GM21390 (cell line): ENCODE measurements around the gene PLD3.
"Not testable (repeated sequence)": the region's sequence is repeated elsewhere in the genome, so short reads cannot be mapped to it uniquely, and the experiment has no call there.

Experiments used
- ATAC-seq: cut with Tn5 transposase; IDR thresholded peaks from one replicate; pipeline ENCODE4 v1.9.1; 2021; ENCODE audit not compliant: unreplicated experiment

PLD3 gene

DNA sequence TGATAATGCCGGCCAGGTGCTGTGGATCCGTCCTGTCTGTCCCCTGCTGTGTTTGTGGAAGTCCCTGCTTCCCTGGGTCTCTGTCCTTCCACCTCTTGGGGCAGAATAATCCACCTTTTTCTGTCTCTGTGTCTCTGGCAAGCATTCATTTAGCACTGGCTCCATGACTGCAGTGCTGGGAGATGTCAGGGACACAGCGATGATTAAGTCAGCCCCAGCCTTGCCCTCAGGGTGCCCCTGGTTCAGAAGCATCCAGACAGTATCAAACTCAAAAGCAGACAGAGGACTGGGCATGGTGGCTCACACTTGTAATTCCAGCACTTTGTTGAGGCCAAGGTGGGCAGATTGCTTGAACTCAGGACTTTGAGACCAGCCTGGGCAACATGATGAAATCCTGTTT lies 40.0 kb downstream of the PLD3 start:
- no peak for ATAC-seq

DNA sequence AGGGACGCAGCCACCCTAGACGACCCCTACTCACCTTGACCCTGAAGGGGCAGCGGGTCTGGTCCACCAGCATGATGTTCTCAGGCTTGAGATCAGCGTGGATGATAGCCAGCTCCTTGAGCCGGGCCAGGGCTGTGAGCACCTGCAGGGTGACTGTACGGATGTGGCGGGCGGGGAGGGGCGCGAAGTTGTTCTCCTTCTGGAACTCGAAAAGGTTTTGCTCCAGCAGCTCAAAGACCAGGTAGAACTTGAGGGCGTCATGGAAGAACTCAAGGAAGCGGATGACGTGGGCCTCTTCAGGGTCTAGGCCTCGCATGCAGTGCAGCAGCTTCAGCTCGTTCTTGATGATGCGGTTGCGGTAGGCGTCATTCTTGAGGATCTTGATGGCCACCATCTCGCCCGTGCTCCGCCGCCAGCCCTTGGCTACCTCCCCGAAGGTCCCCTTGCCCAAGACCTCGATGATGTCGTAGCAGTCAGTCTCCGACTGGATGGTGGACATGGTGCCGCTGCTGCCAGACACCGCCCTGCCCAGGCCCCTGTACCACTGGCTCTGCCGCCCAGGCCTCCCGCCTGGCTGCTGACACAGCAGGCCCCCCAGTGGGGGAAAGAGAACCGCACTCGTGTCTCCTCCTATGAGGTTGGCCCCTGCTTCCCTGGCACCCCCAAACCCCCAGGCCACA lies 41.0 kb downstream of the PLD3 start:
- no peak for ATAC-seq

DNA sequence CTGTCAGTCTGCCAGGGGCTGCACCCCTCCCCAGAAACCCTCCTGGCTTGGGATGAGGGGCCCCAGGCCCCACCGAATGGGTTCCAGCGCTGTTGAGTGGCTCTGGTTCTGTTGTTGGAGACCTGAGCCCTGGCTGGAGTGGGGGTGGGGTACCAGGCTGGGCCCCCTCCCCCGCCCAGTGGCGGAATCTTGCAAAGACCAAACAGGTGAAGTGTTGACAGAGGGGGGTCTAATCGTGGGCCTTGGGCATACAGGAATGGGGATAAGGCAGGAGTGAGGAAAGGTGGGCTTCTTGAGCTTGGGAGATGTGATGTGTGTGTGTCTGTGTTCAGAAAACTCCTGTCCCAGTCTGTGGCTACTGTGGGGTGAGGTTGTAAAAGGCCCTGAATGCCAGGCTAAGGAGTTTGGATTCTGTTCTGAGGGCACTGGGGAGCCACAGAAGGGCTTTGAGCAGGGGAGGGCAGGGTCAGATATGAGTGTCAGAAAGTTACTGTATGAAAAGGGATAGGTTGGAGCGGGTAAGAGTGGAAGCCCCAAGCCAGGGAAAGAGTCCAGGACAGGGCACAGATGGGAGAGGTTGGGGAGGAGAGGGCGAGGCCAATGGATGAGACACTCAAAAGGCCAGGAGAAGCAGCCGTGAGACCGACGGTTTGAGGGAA lies 41.7 kb downstream of the PLD3 start, which contains the start of gene HIPK4:
Gene HIPK4 (minus strand): TSS at position 98 of the 659 bp plus-strand sequence. CDS start 279 bp downstream, outside the sequence.
- no peak for ATAC-seq

DNA sequence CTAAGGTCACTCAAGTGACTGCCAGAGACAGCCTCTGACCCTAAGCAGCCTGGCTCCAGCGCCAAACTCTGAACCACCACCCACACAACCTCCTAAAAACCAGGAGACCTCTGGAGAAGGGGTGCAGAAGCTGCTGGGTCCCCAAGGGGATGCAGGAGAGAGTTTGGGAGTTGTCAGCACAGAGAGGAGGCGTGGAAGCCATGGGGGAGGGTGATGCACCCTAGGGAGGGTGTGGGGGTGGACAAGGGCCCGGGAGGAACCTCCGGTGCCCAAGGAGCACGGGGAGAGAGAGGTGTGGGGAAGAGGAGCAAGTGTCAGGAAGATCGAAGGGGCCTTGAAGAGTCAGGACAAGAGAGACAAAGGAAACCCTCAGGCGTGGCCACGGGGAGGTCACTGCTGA lies 43.6 kb downstream of the PLD3 start:
- ATAC-seq = no peak

DNA sequence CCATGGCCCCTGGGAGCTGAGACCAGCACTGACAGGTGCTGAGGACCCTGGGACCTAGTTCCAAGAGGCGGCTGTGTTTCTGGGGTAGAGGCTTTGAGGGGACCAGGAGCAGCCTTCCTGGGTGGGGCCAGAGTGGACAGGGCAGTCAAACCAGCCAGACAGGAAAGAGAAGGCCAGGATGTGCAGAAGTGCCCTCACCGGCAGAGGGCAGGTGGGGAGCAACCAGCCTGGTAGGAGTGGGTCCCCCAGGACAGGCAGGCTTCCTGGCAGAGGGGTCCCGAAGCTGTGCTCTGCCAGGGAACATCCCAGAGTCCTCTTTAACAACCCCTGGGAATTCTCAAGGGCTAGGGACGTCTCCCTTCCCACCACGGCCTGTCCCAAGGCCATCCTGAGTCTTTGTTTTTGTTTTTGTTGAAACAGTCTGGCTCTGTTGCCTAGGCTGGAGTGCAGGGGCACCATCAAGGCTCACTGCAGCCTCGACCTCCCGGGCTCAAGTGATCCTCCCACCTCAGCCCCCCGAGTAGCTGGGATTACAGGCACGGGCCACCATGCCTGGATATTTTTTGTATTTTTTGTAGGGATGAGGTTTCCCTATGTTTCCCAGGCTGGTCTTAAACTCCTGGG lies 44.5 kb downstream of the PLD3 start:
- ATAC-seq = no peak

DNA sequence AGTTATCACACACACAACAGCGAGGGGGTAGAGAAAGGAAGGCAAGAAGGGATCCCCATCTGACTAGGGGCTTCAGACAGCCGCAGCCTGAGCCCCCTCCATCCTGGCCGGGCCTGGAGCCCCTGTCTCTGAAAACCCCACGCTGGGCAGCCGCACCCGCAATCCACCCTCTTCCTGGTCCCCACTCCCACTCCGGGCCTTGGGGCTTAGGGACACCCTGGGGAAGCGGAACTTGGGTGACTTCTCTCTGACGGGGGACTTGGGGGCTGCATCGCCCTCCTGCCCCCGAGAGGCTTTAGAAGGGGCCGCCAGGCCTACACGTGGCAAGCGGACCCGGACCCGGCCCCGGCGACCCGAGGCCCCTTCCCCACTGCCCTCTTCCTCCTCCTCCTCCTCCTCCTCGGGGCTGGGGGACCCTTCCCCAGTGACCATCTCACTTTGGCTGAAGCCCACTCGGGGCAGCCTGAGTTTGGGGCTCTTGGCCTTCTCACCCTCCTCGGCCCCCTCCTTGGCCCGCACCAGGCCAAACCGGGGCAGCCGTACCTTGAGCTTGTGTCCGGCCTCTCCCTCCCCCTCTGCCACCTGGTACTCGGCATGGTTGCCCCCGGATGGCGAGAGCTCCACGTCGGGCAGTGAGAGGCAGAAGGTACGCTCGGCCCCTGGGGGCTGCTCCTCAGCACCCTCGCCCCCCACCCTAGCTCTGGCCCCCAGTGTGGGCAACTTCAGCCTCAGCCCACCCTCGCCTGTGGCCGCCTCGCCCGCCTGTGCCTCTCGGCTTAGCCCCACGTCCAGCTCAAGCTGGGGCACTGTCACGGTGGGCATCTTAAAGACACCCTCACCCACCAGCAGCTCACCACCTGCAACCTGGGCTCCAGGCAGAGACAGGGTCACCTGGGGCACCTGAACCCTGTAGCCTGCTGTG lies 45.7 kb downstream of the PLD3 start:
- ATAC-seq = no peak

DNA sequence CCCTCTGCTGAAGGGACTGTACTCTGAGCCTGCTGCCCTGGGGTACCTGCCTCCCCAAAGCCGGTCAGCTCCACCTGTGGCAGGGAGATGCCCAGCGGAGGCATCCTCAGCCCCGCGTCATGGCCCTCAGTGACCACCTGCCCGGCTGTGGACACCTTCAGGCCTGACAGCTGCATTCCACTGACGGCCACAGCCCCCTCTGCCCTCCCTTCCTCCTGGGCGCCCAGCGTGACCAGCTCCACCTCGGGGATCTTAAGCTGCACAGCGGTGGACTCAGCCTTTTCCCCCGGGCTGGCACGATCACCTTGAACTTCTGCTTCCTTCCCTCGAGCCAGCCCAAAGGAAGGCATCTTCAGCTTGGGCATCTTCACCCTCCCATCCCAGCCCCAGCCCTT lies 46.3 kb downstream of the PLD3 start:
- ATAC-seq = no peak

DNA sequence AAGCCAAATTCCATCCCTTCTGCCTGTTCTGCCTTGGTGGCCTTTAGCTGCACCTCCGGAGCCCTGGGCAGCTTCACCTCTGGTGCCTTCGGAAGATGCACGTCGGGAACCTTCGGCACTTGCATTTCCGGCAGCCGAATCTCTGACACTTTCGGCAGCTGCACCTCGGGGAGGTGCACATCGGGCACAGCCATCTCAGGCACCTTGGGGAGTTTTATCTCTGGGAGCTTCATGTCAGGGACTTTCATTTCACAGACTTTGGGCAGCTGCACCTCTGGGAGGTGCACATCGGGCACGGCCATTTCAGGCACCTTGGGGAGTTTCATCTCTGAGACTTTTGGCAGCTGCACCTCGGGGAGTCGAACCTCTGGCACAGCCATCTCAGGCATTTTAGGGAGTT lies 47.5 kb downstream of the PLD3 start:
- no peak for ATAC-seq

DNA sequence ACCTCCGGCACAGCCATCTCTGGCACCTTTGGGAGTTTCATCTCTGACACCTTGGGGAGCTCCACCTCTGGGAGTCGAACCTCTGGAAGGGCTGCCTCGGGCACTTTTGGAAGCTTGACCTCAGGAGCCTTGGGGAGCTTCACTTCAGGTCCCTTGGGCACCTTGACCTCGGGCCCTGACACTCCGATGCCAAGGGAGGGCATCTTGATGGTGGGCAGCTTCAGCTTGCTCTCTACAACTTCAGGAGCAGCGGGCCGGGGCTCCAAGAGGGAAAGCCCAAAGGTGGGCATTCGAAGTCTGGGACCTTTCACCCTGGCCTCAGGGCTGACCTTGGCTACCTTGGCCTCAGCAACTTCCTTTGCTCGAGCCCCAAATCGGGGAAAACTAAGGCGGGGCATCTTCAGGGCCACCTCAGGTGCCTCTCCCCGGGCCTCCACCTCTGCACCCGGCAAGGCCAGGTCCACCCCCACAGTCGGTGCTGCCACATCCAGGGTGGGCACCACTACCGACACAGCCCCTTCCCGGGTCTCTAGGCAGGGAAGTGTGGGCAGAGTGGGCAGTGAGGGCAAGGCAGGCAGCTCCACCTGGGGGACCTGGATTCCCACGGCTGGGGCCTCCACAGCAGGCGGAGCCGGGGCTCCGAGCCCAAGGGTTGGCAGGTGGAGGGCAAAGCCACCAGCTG lies 48.5 kb downstream of the PLD3 start:
- ATAC-seq = no peak

DNA sequence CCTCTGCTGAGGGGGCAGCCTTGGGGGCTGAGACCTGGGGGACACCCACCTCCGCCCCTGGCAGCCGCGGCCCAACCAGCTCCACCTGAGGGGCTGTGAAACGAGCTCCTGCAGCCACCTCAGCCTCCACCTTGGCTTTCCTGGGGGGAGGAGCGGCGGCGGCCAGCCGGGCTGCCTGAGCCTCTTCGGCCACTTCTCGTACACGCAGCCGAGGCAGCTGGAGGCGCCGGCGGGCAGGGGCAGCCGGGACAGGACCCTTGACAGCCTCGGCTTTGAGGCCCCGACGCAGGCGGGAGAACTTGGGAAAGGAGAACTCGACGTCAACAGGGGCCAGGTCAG lies 49.0 kb downstream of the PLD3 start:
- no peak for ATAC-seq

DNA sequence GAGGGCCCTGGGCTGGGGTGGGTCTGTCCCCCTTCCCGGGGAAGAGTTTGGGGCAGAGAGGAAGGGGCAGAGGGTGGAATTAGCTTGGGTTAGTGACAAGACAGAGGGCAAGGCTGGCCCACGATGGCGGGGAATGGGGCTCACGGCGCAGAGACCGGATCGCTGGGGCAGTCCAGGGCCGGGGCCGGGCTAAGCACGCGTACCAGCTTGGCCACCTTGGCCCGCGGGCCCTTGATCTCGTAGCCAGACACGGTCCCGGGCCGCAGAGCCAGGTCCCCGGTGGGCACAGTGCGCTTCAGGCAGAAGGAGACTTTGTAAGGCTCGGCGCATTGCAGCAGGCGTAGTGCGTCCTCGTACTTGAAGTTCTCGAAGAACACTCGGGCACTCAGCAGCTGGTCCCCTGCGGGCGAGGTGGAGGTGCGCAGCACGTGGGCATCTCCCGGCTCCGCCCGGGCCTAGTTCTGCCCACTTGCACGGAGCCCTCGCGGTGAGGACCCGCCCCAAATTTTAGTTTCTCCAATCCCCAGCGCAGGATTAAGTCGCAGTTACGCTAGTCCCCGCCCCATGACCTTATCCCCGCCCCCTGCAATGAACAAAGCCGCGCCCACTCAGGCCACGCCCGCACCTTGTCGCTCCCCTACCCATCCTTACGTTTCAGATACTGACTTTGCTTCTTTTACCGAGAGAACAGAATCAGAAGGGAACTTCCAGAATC lies 50.1 kb downstream of the PLD3 start:
- ATAC-seq = no peak

DNA sequence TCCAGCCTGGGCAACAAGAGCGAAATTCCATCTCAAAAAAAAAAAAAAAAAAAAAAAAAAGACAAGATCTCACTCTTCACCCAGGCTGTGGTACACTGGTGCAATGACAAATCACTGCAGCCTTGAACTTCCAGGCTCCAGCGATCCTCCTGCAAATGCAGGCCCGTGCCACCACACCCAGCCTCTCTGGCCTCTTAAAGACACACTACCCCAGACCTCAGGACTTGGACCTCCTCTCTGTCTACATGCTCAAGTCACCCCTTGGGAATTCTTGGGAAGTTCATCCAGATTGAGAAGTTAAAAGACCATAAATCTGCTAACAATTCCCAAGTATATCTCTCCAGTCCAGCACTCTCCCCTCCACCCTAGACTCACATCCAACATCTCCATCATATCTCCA lies 52.1 kb downstream of the PLD3 start:
- ATAC-seq = no peak

DNA sequence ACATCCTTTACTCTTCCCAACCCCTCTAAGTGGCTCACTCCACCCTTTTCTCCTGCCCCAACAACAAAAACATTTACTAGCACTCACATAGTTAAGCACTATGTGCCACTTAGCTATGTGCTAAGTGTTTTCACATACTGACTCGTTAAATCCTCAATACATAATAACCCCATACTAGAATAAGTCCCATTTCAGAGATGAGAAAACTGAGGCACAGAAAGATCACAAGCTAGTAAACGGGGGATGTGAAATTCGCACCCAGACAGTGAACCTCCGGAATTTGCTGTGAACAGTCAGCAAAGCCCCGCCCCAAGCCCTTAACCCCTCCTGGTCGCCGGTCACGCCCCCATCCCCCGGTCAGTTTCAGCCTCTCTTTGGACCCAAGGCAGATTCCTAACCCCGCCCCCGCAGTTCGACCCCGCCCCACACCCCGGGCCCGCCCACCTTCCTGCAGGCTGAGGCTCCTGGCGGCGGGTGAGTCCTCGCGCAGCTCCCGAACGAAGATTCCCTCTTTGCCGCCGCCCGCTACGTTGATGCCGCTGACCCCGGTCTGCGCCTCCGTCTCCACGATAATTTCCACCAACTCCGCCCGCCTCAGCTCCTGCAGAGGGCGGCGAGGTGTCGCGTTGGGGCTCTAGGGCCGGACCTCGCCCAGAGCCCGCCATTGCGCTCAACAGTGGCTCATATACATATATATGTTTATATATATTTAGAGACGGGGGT lies 54.9 kb downstream of the PLD3 start:
- peak; percentile 55 for ATAC-seq

DNA sequence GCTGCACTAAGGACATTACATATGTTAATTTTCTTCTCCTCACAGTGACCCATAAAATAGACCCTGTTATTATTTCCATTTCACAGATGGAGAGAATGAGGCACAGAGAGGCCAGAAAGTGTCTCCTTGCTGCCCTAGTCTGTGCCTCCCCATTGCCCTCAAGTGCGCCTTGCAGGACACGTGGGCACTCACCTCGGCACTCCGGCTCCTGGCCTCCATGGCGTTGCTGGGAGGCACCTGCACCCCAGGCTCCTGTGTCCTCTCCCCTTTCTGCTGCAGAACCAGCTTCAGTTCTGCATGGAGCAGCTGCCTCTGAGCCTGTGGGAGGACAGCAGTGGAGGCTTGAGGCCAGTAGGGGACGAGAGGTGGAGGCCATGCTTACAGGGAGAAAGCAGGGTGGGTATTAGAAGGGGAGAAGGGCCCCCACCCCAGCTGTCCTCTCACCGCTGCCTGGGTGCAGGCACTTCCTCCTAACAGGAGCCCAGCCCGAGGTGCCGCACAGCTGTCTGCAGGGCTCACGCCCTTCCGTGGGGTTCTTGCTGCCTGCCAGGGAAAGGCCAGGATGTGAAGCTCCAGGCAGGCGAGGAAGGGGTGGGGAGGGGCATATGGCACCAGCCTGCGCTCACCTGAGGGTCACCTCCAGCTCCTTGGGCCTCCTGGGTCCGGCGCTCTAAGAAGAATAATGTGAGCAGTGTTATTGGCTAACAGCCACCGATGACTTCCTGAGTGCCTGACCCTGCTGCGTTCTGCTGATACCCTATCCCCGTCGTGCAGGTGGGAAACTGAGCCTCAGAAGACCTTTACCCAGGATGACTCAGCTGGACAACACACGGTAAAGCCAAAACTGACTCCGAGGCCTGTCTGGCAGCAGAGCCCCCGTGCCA lies 59.5 kb downstream of the PLD3 start:
- no peak for ATAC-seq

DNA sequence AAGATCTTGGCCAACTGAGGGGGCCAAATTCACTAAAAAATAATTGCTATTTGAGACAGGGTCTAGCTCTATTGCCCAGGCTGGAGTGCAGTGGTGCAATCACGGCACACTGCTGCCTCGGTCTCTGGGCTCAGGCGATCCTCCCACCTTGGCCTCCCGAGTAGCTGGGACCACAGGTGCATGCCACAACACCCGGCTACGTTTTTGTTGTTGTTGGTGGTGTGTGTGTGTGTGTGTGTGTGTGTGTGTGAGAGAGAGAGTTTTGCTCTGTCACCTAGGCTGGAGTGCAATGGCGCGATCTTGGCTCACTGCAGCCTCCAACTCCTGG lies 60.1 kb downstream of the PLD3 start:
- not testable (repeated sequence) for ATAC-seq

DNA sequence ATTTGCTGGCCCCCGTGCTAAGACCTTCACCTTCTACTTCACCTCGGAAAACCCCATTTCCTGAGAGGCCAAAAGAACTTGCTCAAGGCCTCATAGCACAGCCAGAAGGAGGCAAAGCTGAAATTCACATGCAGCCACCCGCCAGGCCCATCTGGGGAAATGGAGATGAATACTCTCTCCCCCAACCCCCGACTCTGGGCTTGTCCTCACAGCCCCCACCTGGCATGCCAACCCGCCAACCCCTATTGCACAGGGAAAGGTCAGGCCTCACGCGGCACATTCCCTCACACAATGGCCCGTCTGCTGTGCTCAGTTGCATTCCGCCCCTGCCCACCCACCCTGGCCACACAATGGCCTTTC lies 61.5 kb downstream of the PLD3 start:
- no peak for ATAC-seq

DNA sequence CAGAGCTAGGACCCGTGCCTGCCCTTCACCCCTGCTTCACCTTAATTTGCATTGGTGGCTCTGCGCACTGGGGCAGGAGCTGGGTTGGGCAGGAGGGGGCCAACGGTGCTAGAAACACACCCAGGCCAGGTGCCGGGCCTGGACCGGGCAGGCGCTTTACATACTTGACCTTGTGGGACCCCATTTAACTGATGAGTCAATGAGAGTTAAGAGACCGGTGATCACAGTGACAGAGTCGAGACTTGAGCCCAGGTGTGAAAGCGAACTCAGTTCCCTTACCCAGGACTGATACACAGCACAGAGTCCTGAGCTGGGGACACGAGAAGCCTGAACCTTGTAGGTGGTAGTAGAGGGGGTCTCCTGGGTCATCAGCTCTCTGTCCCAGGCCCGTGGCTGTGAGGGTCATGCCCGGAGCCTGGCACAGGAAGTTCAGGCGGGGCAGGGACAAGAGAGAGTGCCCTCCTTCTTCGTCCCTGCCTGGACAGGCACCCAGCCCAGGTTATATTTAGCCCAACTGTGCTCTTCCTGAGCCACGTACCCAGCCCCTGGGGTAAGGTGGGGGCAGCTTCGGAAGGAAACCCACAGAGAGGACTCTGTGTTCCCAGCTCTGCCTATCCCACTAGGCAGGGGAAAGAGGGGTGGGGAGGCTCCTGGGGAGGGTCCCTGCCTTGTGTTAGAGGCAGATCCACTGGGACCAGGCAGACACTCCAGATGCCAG lies 62.8 kb downstream of the PLD3 start:
- ATAC-seq = no peak

DNA sequence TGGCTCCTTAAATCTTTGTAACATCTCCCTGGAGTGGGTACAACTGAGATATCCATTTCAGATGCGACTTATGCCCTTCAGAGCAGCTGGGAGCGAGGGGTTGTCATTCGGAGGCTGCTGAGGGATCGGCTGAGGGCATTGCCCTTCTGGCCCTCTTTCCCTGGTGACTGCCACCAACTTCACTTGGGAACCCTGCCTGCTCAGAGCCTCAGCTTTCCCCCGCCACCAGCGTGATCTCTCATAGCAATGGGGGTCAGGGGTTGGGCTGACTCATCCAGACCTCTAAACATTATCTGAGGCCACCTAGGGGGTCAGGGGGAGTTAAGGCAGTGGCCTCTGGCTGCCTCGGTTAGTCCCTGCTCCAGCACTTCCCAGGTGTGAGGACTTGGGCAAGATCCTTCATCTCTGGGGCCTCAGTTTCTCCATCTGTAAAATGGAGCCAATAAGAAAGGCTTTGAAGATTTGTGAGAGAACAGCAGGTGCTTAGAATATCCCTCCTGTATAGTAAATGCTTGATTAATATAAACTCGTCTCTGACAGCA lies 63.5 kb downstream of the PLD3 start:
- no peak for ATAC-seq
